Liver (tissue), 9 donors: Measurements from ENCODE around the gene RUNDC3A. TPM values are rescaled to one million over a fixed set of nuclear protein-coding genes. Genes with fewer than 3 reads are reported as not detected.

Experiments
- DNase-seq: peaks from one replicate; pipeline ENCODE4 v3.0.0-alpha.2; 2017; ENCODE audit warnings: low spot score
- H3K27ac ChIP-seq, 2 donors: one replicate each; pipeline ENCODE4 v1.7.0; 2013; ENCODE audit warnings: inconsistent platforms in 2 of 2, low read length in 2 of 2, control low read depth in 1 of 2, low read depth in 1 of 2, mild to moderate bottlenecking in 1 of 2
- H3K27me3 ChIP-seq, 4 donors: one replicate each; pipeline versions ENCODE4 v1.6.1 to v1.7.0; 2013; ENCODE audit warnings: low read length in 3 of 4, inconsistent platforms in 1 of 4, mild to moderate bottlenecking in 1 of 4, moderate library complexity in 1 of 4; ENCODE audit not compliant: control insufficient read depth in 4 of 4, insufficient read depth in 4 of 4
- H3K36me3 ChIP-seq, 4 donors: one replicate each; pipeline versions ENCODE4 v1.6.1 to v1.7.0; 2013; ENCODE audit warnings: low read length in 3 of 4, mild to moderate bottlenecking in 3 of 4, low read depth in 1 of 4, moderate library complexity in 1 of 4; ENCODE audit not compliant: control insufficient read depth in 4 of 4, insufficient read depth in 3 of 4
- H3K4me1 ChIP-seq, 4 donors: one replicate each; pipeline versions ENCODE4 v1.6.1 to v1.7.0; 2013; ENCODE audit warnings: low read length in 3 of 4, mild to moderate bottlenecking in 3 of 4, moderate library complexity in 1 of 4; ENCODE audit not compliant: control insufficient read depth in 4 of 4, insufficient read depth in 4 of 4
- H3K4me3 ChIP-seq, 3 donors: one replicate each; pipeline versions ENCODE4 v1.6.1 to v1.7.0; 2013; ENCODE audit warnings: low read length in 3 of 3, control low read depth in 1 of 3, low read depth in 1 of 3, mild to moderate bottlenecking in 1 of 3
- H3K9ac ChIP-seq, 2 donors: one replicate each; pipeline ENCODE4 v1.7.0; 2013; ENCODE audit warnings: low read length in 2 of 2, mild to moderate bottlenecking in 2 of 2, moderate library complexity in 2 of 2, control low read depth in 1 of 2, low read depth in 1 of 2
- H3K9me3 ChIP-seq, 4 donors: one replicate each; pipeline versions ENCODE4 v1.6.1 to v1.7.0; 2013; ENCODE audit warnings: low read length in 3 of 4; ENCODE audit not compliant: control insufficient read depth in 4 of 4
- ATF3 ChIP-seq: IDR thresholded peaks from 2 replicates; pipeline ENCODE4 v1.6.1; 2016; ENCODE audit warnings: antibody characterized with exemption
- CTCF ChIP-seq: fragments of 150-350 bp; IDR thresholded peaks from 2 replicates; pipeline ENCODE4 v1.5.1; 2017; ENCODE audit warnings: improper control_type of control experiment, low read depth, low read length; ENCODE audit not compliant: missing input control
- EGR1 ChIP-seq, 2 donors: IDR thresholded peaks; 2 replicates each; pipeline ENCODE4 v1.6.1; 2016 to 2018; ENCODE audit warnings: antibody characterized with exemption in 2 of 2, low read depth in 2 of 2
- FOXA1 ChIP-seq: IDR thresholded peaks from 2 replicates; pipeline ENCODE4 v1.6.1; 2016; ENCODE audit warnings: antibody characterized with exemption
- FOXA2 ChIP-seq: IDR thresholded peaks from 2 replicates; pipeline ENCODE4 v1.6.1; 2016; ENCODE audit warnings: antibody characterized with exemption
- GABPA ChIP-seq, 2 donors: IDR thresholded peaks in 1 of 2; conservative IDR thresholded peaks in 1 of 2; 2 replicates each; pipeline ENCODE4 v1.6.1; 2016; ENCODE audit warnings: antibody characterized with exemption in 2 of 2, mild to moderate bottlenecking in 1 of 2, moderate library complexity in 1 of 2
- HNF4A ChIP-seq, 2 donors: conservative IDR thresholded peaks; 2 replicates each; pipeline ENCODE4 v1.6.1; 2016; ENCODE audit warnings: antibody characterized with exemption in 2 of 2, mild to moderate bottlenecking in 2 of 2
- JUND ChIP-seq, 2 donors: IDR thresholded peaks; 2 replicates each; pipeline ENCODE4 v1.6.1; 2016; ENCODE audit warnings: antibody characterized with exemption in 2 of 2
- MAX ChIP-seq: IDR thresholded peaks from 2 replicates; pipeline ENCODE4 v1.6.1; 2016; ENCODE audit warnings: antibody characterized with exemption
- NR2F2 ChIP-seq: IDR thresholded peaks from 2 replicates; pipeline ENCODE4 v1.6.1; 2016; ENCODE audit warnings: antibody characterized with exemption
- RAD21 ChIP-seq, 2 donors: IDR thresholded peaks; 2 replicates each; pipeline ENCODE4 v1.6.1; 2016; ENCODE audit warnings: antibody characterized with exemption in 2 of 2, mild to moderate bottlenecking in 2 of 2
- REST ChIP-seq: IDR thresholded peaks from 2 replicates; pipeline ENCODE4 v1.6.1; 2016; ENCODE audit warnings: antibody characterized with exemption, mild to moderate bottlenecking
- RXRA ChIP-seq, 2 donors: IDR thresholded peaks; 2 replicates each; pipeline ENCODE4 v1.6.1; 2017 to 2018; ENCODE audit warnings: antibody characterized with exemption in 2 of 2, mild to moderate bottlenecking in 1 of 2
- SP1 ChIP-seq: IDR thresholded peaks from 2 replicates; pipeline ENCODE4 v1.6.1; 2018; ENCODE audit warnings: antibody characterized with exemption, mild to moderate bottlenecking
- YY1 ChIP-seq: IDR thresholded peaks from 2 replicates; pipeline ENCODE4 v1.6.1; 2016; ENCODE audit warnings: antibody characterized with exemption, mild to moderate bottlenecking
- ZBTB33 ChIP-seq: IDR thresholded peaks from 2 replicates; pipeline ENCODE4 v1.6.1; 2016; ENCODE audit warnings: antibody characterized with exemption
- WGBS: extraction: QIAGEN DNeasy Blood & Tissue Kit; methylation state at CpG from one replicate; pipeline ENCODE4 v1.1.7; 2013; 5-methylcytosine and 5-hydroxymethylcytosine counted together
- polyA plus RNA-seq, 2 donors: library from polyadenylated mRNA; stranded (reverse) in 1 of 2; unstranded in 1 of 2; fragments of 200-250 nt in 1 of 2; fragments of >200 nt in 1 of 2; fragmentation: Nextera tagmentation in 1 of 2; extraction: Ambion mirVana in 1 of 2; gene quantifications; one replicate each; pipeline versions ENCODE4 v1.2.1 to v1.2.3, GENCODE V29; 2013 to 2015
- total RNA-seq, 2 donors: library from RNA; depleted of rRNA; stranded (reverse); fragments of >200 nt; gene quantifications; one replicate each; pipeline ENCODE4 v1.2.3, GENCODE V29; 2014
- donor health status: healthy.
- donor health status: healthy.
- donor health status: healthy.
- donor health status: healthy.
- donor health status: healthy.

RUNDC3A gene
- total and polyA plus RNA-seq, 4 donors = 0.05 to 17.0 (median 0.06) TPM; not detected in 1

GRCh38 chr17:44312396-44313104, 4.1 kb downstream of the RUNDC3A start:
- H3K4me3 ChIP-seq = no peak overlapping the region
- WGBS = 66% methylated on average over 17 of the region's 17 CpGs
- no peak for DNase-seq
- H3K9me3 ChIP-seq = no peaks in the 10 kb centered on the region
- no peak overlapping the region for H3K9ac ChIP-seq
- H3K27ac ChIP-seq = no peak overlapping the region
- peaks cover 0 to 6% (median 3%) of the 10 kb centered on the region in 4 donors for H3K27me3 ChIP-seq
- TF ChIP-seq GABPA (IDR thresholded peaks at IDR 0.05 in 1 of 2, conservative IDR thresholded peaks at IDR 0.05 in 1 of 2) = no peak
- no peak for TF ChIP-seq REST
- no peak for TF ChIP-seq EGR1 (IDR thresholded peaks at IDR 0.05; ENCODE audit: low read depth in 2 of 2)
- no peak for TF ChIP-seq YY1
- TF ChIP-seq RXRA (IDR thresholded peaks at IDR 0.05) = no peak
- no peak for TF ChIP-seq NR2F2
- TF ChIP-seq MAX = no peak
- no peak for TF ChIP-seq HNF4A (conservative IDR thresholded peaks at IDR 0.05)
- no peak for TF ChIP-seq SP1
- TF ChIP-seq ATF3 = no peak
- TF ChIP-seq FOXA1 = no peak
- TF ChIP-seq ZBTB33 = no peak
- no peak for TF ChIP-seq FOXA2
- TF ChIP-seq RAD21 (IDR thresholded peaks at IDR 0.05) = no peak
- TF ChIP-seq CTCF = no peak
- no peaks in the 10 kb centered on the region for H3K36me3 ChIP-seq
- H3K4me1 ChIP-seq = peaks cover 4 to 11% (median 11%) of the 10 kb centered on the region in 4 donors

GRCh38 chr17:44314031-44314430, 5.6 kb downstream of the RUNDC3A start:
- WGBS = 85% methylated on average over 7 of the region's 7 CpGs
- no peak for DNase-seq
- H3K9ac ChIP-seq = no peak overlapping the region
- no peaks in the 10 kb centered on the region for H3K9me3 ChIP-seq
- H3K27me3 ChIP-seq = peaks cover 0 to 6% (median 3%) of the 10 kb centered on the region in 4 donors
- H3K36me3 ChIP-seq = no peaks in the 10 kb centered on the region
- H3K27ac ChIP-seq = no peak overlapping the region
- H3K4me3 ChIP-seq = no peak overlapping the region
- no peak for TF ChIP-seq RAD21 (IDR thresholded peaks at IDR 0.05)
- TF ChIP-seq EGR1 (IDR thresholded peaks at IDR 0.05; ENCODE audit: low read depth in 2 of 2) = no peak
- TF ChIP-seq JUND (IDR thresholded peaks at IDR 0.05) = no peak
- TF ChIP-seq NR2F2 = no peak
- peaks cover 0 to 6% (median 2%) of the 10 kb centered on the region in 4 donors for H3K4me1 ChIP-seq
